Measurements from ENCODE around the gene SETBP1. TPM values are rescaled to one million over a fixed set of nuclear protein-coding genes. Genes with fewer than 3 reads are reported as not detected.

Gene SETBP1
- total RNA-seq, 1 donor: 2.6 TPM

DNA sequence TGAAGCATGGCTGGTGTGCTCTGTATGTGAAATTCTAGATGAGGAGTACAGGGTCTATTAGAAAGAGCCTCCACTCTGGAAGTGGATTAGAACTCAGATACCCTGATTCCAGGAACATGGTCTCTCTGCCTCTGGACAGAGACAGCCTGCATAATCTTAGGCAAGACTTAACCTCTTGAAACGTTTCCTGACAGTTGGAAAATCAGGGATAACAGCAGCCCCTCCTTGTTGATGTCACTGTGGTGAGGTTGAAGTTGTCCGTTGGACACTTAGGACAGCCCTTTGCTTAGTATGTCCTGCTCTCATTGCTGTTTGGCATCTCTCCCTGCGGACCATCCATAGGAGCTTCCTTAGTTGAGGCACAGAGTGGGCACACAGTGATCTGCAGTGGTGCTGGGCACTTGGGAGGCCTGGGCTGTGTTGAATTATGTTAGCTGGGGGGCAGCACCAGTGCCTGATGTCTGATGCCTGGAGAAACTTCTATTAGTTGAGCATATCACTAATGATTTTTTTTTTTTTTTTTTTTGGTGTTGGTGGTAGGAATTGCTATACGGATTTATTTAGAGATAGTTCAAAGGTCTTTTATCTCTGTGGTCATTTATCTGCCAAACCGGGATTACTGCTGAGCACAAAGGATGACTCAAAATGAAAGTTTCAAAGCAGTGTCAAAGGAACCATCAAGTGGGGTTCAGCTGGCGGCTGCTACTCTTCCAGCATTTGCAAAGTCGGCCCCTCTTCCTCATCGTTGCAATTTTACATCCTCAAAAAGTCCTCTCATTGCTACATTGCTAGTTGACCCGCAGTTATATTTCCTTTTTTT, 28.8 kb downstream of the SETBP1 start:
- peak; percentile 48 for DNase-seq (ENCODE audit: low read depth)
- TF ChIP-seq, protein P1, sequence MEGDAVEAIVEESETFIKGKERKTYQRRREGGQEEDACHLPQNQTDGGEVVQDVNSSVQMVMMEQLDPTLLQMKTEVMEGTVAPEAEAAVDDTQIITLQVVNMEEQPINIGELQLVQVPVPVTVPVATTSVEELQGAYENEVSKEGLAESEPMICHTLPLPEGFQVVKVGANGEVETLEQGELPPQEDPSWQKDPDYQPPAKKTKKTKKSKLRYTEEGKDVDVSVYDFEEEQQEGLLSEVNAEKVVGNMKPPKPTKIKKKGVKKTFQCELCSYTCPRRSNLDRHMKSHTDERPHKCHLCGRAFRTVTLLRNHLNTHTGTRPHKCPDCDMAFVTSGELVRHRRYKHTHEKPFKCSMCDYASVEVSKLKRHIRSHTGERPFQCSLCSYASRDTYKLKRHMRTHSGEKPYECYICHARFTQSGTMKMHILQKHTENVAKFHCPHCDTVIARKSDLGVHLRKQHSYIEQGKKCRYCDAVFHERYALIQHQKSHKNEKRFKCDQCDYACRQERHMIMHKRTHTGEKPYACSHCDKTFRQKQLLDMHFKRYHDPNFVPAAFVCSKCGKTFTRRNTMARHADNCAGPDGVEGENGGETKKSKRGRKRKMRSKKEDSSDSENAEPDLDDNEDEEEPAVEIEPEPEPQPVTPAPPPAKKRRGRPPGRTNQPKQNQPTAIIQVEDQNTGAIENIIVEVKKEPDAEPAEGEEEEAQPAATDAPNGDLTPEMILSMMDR (IDR thresholded peaks at IDR 0.05; ENCODE audit: insufficient read depth, low read depth, low read length): no peak

DNA sequence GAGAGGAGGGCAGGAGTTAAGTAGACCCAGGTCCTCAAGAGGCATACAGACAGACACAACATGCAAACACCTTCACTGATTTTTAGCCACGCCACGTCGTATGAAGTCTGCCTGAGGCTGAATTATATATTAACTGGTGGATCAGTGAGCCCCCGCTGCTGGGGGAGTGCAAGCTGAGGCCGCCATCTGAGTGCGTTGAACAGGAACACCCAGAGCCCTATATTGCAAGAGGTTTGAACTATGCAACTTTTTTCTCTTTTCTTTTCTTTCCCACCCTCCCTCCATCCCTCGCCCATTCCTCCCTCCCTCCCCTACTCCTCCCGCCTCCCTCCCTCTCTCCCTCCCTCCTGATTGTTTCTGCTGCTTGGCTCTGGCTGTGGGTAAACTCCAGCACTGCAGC, 30.2 kb downstream of the SETBP1 start:
- H3K4me3 ChIP-seq (ENCODE audit: low read depth, low read length): no peak overlapping the region
- DNase-seq (ENCODE audit: low read depth): no peak
- TF ChIP-seq, protein P1 (IDR thresholded peaks at IDR 0.05; ENCODE audit: insufficient read depth, low read depth, low read length): no peak

More for the DNA sequence above, 28.8 kb downstream of the SETBP1 start:
- no peak overlapping the region for H3K4me3 ChIP-seq (ENCODE audit: low read depth, low read length)

DNA sequence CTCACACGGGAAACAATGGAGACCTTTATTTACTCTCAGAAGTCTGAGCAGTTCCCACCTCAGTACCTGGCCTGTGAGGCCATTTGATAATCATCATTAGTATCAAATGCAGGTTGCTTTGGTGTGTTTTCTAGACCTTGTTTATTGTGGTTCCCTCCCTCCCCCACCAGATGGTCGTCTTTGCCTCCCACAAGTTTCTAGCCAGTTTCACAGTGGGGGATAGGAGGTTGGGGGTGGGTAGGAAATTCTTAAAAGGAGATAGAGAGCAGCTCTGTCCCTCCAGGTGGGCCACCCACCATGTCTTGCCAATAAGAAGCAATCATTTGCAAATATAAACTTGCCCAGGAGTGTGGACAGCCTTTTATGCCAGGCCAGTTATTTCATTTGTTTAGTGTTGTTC, 31.3 kb downstream of the SETBP1 start:
- no peak for DNase-seq (ENCODE audit: low read depth)
- no peak overlapping the region for H3K4me3 ChIP-seq (ENCODE audit: low read depth, low read length)
- TF ChIP-seq, protein P1 (IDR thresholded peaks at IDR 0.05; ENCODE audit: insufficient read depth, low read depth, low read length): no peak

DNA sequence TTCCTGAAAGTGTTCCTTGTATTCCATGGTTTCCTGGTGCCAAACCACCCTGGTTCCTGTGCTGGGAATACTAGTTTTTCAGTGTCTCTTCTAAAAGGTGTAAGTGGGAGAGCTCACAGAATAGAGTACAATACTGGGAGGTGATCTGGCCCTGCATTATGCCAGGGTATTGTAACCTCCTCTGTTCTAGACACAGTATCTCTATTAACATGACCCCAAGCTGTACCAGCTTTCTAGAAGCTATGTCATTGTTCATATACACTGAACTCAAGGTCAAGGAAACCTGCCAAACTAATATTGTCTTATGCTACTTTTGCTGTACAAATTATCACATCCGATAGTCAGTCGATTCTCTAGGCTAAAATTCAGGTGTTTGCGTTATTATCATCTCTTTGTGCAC, 32.7 kb downstream of the SETBP1 start:
- TF ChIP-seq, protein P1 (IDR thresholded peaks at IDR 0.05; ENCODE audit: insufficient read depth, low read depth, low read length): no peak
- no peak overlapping the region for H3K4me3 ChIP-seq (ENCODE audit: low read depth, low read length)
- DNase-seq (ENCODE audit: low read depth): no peak

DNA sequence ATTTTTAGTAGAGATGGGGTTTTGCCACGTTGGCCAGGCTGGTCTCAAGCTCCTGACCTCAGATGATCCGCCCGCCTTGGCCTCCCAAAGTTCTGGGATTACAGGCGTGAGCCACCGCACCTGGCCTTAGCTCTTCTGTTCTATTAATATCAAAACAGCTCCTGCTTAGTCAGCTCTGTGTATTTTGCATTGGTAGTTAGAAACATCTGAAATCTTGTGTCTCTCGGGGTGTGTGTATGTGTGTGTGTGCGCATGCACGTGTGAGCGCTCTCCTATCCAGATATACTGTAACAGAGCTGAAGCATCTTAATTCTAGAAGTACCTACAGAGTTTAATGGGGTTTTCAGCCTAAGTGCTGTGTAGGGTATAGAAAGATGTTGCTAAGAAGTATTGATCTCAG, 33.7 kb downstream of the SETBP1 start:
- DNase-seq (ENCODE audit: low read depth): no peak
- TF ChIP-seq, protein P1 (IDR thresholded peaks at IDR 0.05; ENCODE audit: insufficient read depth, low read depth, low read length): no peak
- H3K4me3 ChIP-seq (ENCODE audit: low read depth, low read length): no peak overlapping the region

DNA sequence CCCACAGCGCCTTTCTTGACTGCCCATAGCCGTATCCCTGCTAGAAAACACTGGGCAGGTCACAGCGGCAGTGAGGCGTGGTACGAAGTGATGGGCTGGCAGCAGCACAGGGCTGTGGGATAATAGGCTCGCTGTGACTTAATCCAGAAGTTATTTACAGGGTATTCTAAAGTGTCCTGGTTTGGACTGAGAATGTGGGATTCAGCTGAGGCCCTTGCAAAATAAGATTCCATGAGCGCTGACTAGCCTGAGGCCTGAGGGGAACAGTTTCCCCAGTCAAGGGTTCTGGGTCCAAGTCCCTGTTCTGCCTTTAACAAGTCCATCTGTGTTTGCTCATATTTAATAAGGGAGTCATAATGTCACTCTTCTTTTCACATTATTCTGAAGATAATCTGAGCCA, 34.6 kb downstream of the SETBP1 start:
- TF ChIP-seq, protein P1 (IDR thresholded peaks at IDR 0.05; ENCODE audit: insufficient read depth, low read depth, low read length): no peak
- peak; percentile 81 for DNase-seq (ENCODE audit: low read depth)
- H3K4me3 ChIP-seq (ENCODE audit: low read depth, low read length): no peak overlapping the region
